HuH-7.5 (cell line): ENCODE measurements around the gene SLC25A47.
"Not testable (repeated sequence)": the region's sequence is repeated elsewhere in the genome, so short reads cannot be mapped to it uniquely, and the experiment has no call there.

Source experiments
- DNase-seq: peaks from one replicate; pipeline ENCODE4 v3.0.0; 2011; ENCODE audit warnings: low spot score

Gene SLC25A47

DNA sequence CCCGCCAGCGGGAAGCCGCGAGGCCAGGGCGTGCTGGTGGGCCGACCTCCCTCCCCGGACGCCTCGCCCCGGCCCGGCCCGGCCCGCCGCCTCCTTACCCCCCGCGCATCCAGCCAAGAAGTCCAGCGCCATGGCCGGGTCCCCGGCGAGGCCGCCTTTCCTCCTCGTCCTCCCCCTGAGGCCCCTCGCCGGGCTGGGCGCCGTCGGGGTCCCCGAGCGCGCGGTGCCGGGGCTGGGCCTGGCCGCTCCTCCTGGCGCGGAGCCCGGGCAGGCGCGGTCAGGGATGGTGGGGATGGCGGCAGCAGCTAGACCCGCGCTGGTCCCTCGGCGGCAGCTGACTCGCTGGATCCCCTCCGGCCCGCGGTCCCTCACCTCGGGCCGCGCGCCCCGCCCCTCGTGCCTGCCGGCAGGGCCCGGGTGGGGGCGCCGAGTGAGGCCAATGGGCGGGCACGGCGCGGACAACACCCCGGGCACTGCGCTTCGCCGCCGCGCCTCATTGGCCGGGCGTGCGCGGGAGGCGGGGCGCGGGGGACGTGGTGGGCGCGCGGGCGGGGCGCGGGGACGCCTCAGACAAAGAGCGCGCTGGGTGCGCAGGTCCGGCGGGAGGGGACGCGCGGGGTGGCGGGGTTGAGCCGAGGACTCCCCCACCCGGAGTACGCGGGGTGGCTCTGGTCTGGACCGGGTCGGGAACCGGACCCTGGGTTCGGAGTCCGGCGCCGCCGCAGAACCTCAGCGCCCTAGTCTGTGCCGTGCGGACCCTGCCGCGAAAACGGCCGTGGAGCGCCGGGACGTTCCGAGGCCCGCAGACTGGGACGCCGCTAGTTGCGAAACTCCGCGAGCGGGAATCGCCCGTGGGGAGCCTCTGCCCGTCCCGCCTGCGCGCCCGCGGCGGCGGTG lies 16.8 kb upstream of the SLC25A47 start, which contains the start of gene SLC25A29:
Gene SLC25A29 (minus strand): TSS at position 344 of the 897 bp plus-strand sequence. CDS start 212 bp downstream, at position 132.
- peak; percentile 94 for DNase-seq

DNA sequence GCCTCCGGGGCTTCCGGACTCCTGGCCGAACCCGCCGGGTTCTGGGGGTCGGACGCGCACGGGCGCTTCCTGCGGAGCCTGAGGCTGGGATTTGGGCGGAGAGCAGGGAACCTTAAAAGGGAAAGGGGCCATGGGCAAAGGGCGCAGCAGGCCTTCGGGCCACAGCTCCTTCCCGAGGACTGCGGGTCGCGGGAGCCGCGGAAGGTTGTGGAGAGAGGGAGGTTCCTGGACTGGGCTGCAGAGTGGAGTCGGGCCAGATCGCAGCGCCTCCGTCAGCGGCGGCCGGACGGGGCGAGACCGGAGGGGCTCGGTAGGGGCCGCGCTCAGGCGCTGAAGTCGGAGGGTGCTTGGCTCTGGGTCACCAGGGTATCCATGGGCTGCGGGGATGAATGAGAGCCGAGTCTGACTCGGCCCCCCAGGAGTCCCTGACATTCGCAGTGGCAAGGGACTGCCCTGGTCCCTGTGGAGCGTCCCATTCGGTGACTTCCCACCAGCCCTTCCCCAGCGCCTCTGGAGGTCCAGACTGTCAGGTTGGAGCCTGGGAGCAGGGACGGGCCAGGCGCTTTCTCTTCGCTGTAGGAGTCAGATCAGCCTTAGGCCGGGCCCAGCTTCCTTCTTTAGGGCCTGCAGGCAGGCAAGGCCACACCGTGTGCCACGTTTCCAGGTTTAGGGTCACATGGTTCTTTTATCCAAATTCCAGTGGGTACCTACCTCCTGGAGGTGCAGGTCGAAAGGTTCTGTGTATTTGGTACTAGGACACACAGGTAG lies 16.0 kb upstream of the SLC25A47 start:
- peak; percentile 54 for DNase-seq

DNA sequence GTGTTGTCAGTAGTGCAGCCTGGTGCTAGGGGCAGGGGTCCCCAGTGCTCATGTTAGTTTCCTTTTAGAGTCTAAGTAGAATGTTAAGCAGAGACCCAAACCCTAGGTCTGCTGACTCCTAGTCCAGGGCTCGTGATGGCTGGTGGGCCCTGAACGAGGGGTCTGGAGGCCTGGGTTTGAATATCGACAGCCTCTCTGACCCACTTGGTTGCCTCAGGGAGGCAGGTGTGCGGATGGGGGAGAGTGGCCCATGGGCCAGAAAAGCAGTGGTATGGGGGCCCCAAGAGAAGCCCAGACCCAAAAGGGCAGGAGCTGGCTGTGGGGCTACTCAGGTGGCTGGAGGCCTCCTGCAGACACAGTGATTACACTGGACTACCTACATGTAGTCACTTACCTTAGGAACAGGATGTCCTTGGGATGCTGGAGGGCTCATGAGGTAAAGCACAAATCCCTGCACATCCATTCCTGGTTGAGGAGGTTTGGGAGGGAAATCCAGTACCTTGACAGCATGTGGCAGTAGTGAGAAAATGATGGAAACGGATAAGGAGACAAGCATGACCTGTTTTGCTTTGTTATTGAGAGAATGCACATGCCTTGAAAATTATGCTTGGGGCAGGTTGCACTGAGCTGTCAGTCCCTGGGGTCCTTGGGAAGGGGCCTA lies 15.2 kb upstream of the SLC25A47 start:
- DNase-seq, result peak; percentile 52

DNA sequence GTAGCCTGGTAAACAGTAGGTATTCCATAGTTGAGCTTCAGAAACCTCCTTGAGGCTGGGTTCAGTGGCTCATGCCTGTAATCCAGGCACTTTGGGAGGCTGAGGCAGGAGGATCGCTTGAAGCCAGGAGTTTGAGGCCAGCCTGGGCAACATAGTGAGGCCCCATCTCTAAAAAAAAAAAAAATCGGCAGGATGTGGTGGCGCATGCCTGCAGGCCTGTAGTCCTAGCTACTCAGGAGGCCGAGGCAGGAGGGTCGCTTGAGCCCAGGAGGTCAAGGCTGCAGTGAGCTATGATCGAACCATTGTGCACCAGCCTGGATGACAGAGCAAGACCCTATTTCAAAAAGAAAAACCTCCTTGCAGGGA lies 14.7 kb upstream of the SLC25A47 start:
- DNase-seq, result not testable (repeated sequence)

DNA sequence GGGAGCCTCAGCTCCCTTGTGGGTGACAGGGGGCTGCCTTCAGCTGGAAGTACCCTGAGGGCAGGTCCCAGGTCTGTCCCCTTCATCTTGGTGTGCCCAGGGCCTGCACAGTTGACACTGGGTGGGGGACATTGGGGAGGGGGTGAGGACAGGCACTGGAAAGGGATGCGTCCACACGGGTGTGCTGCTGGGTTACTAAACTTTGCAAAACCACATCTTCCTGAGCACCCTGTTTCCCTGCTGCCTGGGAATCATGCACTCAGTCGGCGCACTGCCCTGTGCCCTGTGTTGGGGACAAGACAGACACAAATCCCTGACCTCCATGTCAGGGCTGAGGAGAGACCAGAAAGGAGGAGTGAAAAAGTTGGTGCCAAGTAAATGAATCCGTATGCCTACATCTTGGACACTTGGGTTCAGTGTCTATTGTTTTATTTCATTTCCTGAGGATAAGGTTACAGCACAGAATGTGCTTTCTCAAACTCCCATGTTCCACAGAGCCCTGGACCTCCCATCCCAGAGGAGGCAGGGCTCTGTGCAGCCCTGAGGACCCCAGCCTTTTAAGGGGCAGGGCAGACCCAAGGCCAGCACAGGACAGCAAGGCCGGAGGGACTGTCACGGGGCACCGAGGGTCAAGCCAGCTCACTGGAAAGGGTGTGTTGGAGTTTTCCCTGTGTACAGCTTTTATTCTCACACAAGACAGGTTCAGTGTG lies 14.0 kb upstream of the SLC25A47 start:
- DNase-seq, result no peak

DNA sequence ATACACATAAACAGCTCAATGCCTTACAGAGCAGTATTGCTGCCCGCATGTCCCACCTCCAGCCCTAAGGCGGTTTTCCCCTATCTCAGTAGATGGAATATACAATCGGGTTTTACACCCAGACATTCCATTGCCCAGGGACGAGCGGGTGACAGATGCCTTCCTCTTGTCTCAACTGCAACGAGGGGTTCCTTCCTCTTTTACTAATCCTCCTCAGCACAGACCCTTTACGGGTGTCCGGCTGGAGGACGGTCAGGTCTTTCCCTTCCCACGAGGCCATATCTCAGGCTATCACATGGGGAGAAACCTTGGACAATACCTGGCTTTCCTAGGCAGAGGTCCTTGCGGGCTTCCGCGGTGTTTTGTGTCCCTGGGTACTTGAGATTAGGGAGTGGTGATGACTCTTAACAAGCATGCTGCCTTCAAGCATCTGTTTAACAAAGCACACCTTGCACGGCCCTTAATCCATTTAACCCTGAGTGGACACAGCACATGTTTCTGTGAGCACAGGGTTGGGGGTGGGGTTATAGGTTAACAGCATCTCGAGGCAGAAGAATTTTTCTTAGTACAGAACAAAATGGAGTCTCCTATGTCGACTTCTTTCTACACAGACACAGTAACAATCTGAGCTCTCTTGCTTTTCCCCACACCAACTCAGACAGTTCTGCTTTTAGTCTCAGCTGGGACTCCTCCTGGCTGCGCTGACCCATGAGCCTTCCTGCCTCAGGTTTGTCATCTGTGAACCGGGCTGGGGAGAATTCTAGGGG lies 10.8 kb upstream of the SLC25A47 start:
- not testable (repeated sequence) for DNase-seq

DNA sequence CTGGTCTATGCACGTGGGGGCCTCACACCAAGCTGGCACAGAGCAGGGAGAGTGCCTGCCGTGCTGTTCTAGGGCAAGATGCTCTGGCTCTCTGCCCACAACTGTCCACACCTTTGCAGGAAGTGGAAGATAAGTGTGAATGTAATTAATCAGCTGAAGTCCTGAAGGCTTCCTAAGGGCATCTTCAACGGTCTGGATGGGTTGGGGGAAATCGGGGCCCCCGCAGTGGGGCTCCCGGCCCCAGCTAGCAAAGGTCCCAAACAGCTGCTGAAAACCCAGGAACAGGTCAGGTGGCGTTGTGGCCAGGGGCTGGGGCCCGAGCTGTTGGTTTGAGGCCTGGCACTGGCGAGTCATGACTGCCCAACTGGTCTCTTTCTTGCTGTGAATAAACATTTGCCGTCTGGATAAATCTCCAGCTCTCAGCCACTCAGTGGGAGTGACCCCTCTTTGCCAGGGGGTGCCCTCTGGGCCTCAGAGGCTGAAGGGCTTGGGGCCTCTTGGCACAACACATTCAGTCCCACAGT lies 10.2 kb upstream of the SLC25A47 start:
- DNase-seq, result no peak

DNA sequence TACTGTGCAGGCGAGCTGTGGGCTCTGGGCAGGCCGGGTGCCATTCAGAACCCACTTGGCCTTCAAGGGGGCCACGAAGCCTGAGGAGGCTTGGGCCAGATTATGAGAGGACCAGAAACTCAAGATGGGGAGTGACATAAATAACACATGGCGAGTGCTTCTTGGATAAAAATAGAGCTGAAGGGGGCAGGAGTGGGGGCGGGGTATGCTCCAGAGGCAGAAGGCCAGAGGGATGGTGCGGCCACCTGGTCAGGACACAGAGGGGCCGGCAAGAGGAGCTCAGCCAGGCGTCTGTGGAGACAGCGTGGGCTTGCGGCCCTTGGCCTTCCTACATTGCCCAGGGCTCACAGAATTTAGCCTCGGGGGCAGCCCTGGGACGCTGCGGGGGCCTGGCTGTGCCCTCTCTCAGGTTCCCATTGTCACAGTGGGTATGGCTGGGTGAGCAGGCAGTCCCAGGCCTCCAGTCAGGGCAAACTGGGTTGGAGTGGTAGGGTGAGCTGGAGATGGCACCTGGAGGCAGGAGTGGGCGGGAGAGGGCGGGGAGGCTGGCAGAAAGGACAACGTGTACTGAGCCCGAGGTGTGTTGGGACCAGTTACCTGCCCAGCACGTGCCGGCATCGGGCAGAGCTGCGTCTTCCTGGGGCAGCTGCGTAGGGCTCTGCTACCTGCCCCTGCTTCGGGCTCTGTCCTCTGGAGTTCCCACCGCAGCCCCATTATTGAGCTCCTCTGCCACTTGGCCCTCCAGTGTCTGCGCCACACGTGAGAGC lies 9.5 kb upstream of the SLC25A47 start:
- DNase-seq, result no peak

DNA sequence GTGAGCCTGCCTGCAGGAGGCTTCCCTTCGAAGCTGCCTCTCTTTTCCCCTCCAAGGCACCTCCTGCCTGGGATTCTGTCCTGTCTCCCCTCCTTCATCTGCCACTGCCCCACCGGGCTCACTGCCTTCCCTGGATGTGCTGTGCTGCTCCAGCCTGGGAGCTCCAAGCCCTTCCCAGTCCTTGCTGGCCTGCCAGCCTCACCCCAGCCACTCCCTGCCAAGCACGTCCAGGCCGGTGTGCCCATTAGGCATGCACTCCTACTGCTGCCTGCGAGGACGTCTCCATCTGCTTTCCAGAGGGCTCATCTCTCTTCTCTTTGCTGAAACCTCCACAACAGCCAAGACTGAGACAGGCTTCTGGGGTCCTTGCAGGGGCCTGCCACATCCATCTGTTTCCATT lies 8.4 kb upstream of the SLC25A47 start:
- no peak for DNase-seq

DNA sequence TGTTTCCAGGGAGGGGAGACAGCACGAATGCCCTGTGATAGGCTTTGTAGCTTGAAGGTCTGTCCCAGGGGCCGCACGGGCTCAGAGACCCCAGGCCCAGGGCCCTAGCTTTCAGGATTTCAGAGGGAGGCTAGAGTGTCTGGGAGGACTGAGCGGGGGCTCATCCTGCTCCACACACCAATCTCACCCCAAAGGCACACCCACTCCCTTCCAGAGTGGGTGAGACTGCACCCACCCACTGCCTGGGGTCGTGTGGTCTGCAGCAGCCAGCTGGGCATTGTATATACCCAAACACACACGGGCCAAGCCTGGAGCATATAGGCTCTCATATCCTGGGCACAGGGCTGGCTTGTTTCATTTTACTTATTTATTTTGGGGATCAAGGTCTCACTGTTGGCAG lies 5.8 kb upstream of the SLC25A47 start:
- no peak for DNase-seq

DNA sequence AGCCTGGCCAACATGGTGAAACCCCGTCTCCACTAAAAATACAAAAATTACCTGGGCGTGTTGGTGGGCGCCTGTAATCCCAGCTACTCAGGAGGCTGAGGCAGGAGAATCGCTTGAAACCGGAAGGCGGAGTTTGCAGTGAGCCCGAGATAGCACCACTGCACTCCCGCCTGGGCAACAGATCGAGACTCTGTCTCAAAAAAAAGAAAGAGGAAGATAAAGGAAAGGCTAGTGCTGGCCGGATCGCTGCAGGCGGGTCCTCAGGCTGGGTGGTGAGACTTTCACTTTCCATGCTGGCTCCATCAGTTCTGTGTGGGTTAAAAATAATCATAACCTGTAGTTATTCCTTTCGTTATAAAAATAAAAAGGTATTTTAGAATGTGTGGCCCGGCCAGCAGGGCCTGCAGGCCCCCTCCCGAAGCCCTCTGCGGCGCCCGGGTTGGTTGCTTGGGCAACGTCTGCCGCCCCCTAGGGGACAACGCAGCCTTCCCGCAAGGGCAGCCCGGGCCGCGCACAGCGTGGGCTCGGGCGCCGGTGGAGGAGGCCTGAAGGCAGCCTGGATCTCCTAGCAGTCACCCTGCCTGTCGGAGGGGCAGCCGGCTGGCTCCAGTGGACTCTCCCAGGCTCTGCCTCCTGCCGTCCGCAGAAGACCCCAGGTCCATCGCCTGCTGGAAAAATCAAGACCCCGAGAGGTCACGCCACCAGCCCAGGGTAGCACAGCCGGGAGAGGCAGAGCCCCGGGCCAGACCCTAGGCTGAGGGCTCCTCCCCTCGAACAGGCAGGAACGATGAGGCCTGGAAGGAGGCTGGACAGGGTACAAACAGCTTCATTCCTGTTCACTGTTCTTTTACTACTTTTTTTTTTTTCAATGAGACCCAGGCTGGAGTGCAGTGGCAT lies 5.0 kb upstream of the SLC25A47 start:
- peak; percentile 68 for DNase-seq

DNA sequence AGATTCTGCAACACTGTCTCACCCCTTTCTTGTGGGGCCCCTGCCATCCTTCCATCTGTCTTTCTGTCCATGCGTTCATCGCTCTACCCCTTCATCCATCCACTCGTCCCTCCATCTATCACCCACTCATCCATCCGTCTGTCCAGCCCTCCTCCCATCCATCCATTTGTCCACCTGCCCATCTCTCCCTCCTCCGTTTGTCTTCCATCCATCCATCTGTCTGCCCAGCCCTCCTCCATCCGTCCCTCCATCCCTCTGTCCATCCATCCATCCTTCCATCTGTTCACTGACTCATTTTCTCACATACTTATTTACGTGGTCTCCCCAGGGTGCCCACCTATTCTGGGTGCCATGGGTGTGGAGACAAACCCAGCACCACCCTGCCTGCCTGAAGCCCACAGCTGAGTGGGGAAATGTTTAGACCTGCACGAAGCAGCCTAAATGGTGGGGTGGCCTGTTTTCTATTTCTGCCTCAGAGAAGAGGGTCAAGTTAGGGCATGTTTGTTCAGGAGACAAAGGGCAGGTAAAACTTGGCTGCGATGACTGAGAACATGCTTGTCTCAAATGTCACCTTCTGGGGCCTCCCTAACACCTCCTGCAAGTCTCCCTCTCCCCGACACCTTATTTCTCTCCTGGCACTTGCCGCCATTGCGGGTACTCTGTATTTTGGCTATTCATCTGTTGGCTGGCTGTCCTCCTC lies 2.8 kb upstream of the SLC25A47 start:
- no peak for DNase-seq

DNA sequence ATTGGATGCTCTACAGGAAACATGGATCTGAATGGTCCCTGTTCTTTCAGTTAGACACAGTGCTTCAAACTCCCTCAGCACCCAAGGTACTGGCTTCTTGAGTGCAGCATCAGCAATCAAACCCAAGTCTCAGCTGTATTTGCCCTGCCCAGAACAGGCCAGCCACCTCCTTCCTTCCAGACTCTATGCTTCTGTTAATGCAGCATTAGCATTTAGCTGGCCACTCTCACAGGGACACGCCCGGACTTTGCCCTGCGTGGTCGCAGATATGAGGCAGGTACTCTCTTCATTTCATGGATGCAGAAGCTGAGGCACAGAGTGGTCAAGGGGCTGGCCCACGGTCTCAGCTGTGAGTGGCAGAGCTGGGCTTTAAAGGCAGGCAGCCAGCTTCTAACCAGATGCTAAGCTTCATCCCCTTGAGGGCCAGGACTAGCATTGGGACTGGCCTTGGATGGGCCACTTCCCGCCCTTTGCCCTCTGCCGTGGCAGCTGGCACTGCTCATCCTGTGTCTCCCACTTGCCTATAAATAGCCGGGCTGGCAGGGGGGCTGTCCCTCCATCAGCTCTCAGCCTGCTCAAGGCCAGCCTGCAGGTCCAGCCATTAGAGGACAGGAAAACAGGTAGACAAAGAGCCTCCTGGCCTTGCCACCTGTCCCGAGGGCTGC lies 1.5 kb upstream of the SLC25A47 start:
- no peak for DNase-seq

DNA sequence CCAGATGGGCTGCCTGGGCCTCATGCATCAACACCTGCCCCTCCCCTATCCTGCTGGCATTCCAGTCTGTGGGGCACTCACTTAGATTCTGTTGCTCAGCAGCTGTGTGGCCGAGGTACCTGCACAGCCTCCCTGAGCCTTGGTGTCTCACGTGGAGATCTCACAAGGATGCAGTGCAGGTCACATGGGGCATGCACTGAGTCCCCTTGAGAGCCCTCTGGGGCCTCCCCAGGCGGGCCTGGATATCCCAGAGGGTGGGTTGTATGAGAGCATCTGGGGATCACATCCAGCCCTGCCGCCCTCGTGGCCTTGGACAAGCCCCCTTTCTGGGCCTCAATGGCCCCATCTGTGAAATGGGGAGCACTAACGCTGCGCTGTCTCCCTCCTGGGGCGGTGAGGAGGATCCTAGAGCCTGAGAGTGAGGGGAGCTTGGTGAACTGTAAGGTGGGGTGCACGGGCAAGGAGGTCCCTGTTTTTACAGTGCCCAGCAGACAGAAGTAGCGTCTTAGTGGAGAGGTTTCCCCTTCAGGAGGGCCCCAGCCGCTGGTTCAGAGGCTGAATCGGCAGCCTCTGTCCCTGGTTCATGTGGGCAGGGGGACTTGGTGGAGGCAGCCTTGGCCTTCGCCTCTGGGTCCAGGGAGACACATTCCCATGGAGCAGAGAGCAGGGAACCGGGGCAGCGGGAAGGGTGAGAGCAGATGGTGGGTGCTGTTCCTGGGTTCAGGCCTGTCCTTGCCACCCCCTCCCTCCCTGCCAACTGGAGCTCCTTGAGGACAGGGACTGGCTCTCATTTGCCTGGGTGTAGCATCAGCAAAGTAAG lies 791 bp upstream of the SLC25A47 start:
- DNase-seq, result no peak

DNA sequence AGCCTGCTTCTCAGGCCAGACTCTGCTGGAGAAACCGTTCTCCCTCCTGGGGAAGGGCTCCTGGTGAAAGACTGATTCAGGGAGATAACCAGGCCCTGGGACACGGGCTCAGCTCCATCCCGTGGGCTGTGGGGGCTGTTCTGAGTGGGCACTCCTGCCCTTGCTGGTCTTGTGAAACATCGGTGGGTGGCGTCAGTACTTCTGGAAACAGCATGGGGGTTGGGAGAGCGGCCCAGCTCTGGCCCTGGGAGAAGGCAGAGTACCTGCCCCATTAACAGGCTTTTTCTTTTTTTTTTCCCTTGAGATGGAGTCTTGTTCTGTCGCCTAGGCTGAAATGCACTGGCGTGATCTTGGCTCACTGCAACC lies 786 bp downstream of the SLC25A47 start:
- no peak for DNase-seq

DNA sequence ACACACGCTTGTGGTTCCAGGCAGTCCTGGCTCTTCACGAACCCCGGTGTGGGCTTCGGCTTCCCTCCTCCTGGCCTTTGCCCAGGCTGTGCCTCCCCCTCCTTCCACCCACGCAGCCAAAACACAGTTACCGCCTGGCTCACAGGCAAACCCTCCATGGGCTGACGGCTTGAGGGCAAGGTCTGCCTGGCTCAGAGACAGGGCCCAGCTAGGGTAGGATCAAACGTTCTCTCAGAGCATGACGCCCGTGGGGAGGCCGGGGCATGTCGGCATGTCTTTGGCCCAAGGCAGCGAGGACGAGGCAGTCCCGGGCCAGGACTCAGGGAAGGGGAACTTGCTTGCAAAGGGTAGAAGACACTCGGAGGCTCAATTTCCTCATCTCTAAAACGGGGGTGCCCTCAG lies 2.1 kb downstream of the SLC25A47 start:
- no peak for DNase-seq

DNA sequence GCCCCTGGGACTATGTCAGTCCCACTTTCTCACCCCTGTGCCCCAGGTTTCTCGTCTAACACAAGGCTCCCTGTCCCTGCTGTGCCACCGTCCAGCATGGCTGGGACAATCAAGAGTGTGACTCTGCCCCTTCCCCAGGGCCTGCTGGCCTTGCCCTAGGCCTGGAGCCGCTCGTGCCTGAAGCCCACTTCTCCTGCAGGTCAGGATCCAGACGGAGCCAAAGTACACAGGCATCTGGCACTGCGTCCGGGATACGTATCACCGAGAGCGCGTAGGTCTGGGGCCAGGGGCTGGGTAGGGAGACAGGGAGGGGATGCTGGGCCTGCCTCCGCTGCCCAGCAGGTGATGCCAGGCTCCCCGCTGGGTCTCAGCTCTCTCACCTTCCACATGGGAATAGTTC lies 2.8 kb downstream of the SLC25A47 start:
- DNase-seq, result no peak
